GM19240 (cell line): ENCODE results near the gene WDR37.
"Not testable (repeated sequence)": the region's sequence is repeated elsewhere in the genome, so short reads cannot be mapped to it uniquely, and the experiment has no call there.

Experiments
- DNase-seq: peaks from one replicate; pipeline ENCODE4 v3.0.0; 2011; ENCODE audit warnings: low spot score; ENCODE audit not compliant: insufficient read length

The WDR37 gene

DNA sequence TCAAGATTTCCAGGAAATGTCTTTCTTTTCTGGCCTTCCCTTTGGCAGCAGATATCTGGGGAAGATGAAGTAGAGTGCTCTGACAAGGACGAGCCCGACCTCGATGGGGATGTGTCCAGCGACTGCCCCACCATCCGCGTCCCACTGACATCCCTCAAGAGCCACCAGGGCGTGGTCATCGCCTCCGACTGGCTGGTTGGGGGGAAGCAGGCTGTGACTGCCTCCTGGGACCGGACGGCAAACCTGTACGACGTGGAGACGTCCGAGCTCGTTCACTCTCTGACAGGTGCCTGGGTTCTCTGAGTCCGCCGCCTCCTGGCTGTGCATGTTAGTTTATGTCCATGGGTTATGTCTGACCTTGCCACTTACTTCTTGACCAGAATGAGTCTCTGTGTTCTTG, 47.4 kb downstream of the WDR37 start:
- no peak for DNase-seq

DNA sequence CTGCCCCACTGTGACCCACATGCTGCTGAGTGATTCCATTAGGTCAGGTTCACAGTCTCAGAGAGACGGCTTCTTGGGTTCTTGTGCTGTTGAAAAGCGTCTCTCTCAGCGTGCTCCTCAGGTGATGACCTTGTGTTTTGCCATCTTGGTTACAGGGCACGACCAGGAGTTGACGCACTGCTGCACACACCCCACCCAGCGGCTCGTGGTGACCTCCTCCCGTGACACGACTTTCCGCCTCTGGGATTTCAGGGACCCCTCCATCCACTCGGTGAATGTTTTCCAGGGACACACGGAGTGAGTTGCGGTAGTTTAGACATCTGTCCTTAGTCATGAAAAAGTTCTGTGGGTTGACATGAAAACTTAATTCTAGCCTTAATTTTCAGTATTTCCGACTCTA, 48.8 kb downstream of the WDR37 start:
- no peak for DNase-seq

DNA sequence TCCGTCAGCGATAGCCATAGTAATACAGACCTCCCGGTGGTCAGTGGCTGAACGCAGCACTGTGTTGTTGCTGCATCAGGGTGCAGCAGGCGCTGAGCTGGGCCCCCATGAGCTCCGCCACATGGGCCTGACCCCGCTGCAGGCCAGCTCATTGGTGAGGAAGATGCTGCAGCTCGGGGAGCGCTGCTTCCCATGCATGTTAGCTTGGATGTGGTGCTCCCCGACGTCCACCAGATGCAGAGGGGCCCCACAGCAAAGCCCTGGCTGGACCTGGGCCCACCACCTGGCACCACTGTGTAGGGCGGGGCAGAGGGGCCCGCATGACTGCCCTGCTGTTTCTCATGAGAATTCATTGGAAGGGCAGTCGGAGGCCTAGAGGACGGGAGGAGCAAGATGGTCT, 50.8 kb downstream of the WDR37 start:
- no peak for DNase-seq

DNA sequence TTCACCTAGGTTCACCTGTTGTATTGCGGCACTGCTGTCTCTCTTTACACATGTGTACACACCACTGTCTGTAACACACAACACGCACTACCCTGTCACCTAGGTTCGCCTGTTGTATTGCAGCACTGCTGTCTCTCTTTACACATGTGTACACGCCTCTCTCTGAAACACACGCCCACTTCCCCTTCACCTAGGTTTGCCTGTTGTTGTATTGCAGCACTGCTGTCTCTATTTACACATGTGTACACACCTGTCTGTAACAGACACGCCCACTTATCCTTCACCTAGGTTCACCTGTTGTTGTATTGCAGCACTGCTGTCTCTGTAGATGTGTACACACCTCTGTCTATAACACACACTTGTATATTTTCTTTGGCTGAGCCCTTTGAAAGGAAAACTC, 51.5 kb downstream of the WDR37 start:
- DNase-seq = no peak

GRCh38 chr10:1109795-1110673, 53.8 kb downstream of the WDR37 start:
- peak; percentile 55 for DNase-seq

DNA sequence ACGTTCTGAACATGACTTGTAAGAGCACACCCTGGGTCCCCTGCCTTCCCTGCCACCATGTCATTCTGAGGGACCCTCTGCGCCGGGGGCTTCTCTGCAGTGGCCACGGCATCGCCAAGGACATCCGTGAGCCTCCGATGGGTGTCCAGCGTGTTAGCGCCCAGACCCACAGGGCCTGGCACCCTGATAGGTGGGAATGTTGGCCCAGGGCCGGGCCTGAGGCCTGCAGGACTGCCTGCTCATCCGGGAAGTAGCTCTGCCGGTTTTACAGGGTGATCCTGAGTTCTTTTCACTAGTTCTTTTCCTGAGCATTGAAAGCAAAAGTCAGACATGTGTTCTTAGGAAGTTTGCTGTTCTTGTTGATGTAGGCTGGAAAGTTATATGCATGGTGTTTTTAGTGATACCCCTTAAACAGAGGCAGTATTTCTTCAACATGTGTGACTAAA, 54.5 kb downstream of the WDR37 start:
- DNase-seq = no peak

- DNase-seq = no peak
Observed at GRCh38 chr10:1114315-1114714, 58.1 kb downstream of the WDR37 start.

- DNase-seq = no peak
Observed at GRCh38 chr10:1114719-1115606, 58.8 kb downstream of the WDR37 start.

- DNase-seq = no peak
Observed at GRCh38 chr10:1115607-1115955, 59.4 kb downstream of the WDR37 start.

GRCh38 chr10:1116051-1116450, 59.9 kb downstream of the WDR37 start:
- no peak for DNase-seq

- no peak for DNase-seq
Observed at GRCh38 chr10:1116696-1117280, 60.6 kb downstream of the WDR37 start.

DNA sequence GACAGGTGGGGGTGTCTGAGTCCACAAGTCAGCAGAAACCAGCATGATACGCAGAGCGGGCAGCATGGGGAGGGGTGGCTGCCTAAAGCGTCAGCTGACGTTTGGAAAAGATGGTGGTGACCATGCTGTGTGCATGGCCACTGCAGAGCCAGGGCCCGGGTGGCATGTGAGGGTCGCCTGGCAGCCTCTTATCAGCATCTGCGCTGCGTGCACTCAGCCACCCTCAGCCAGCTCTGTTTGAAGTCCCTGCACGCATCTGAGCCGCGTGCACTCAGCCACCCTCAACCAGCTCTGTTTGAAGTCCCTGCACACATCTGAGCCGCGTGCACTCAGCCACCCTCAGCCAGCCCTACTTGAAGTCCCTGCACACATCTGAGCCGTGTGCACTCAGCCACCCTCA, 61.5 kb downstream of the WDR37 start:
- no peak for DNase-seq

- DNase-seq = not testable (repeated sequence)
Observed at GRCh38 chr10:1118318-1118717, 62.1 kb downstream of the WDR37 start.

GRCh38 chr10:1119027-1119426, 62.8 kb downstream of the WDR37 start:
- no peak for DNase-seq

DNA sequence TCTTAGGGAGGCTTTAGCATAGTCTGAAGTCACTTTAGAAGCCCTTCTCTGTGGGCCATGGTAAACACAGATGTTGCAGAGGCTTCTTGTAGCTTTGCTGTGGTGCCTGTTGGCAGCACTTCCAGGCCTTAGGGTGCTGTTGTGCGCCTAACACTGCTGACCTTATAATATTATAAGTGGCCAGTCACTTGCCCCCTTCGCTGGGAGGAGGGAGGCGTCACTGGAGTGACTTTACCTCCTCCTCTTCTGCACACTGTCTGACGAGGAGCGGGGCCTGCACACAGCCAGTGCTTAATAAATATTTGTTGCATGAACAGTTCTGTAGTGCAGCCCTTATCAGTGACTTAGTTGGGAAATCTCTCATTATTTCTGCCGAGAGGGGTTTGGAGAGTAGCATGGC, 63.3 kb downstream of the WDR37 start:
- no peak for DNase-seq

- no peak for DNase-seq
Observed at GRCh38 chr10:1120306-1120705, 64.1 kb downstream of the WDR37 start.

DNA sequence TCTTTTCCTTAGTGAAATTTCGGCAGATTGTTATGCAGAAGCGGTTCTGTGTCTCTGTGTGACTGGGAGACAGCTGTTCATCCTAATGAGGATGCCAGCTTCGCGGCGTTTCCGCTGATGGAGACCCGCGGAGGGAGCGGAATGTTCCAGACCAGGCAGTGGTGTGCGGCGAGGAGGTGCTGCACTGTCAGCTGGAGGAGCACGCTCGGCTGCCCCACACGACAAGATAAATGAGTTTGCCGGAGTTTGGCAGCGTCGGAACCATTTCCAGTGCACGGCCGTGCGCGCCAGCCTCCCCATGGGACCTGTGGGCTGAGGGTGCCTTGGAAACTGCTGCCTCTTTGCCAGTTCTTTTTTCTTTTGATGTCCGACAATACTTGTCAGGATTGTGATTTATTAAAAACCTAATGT, 64.6 kb downstream of the WDR37 start:
- DNase-seq = no peak

GRCh38 chr10:1121271-1121970, 65.2 kb downstream of the WDR37 start:
- no peak for DNase-seq

GRCh38 chr10:1122349-1122748, 66.2 kb downstream of the WDR37 start:
- DNase-seq = no peak

- no peak for DNase-seq
Observed at GRCh38 chr10:1123198-1123597, 67.0 kb downstream of the WDR37 start.

- no peak for DNase-seq
Observed at GRCh38 chr10:1123972-1124371, 67.8 kb downstream of the WDR37 start.
